IMR-90 (cell line): ENCODE results near the gene CDK5R2. TPM values are rescaled to one million over a fixed set of nuclear protein-coding genes. Genes with fewer than 3 reads are reported as not detected.

Experiments used
- ATAC-seq: fragments of 200-7000 bp; cut with Tn5 transposase; 2 replicates; pipeline ENCODE4 v1.9.1; 2020; ENCODE audit warnings: low read depth, mild to moderate bottlenecking, moderate library complexity
- BruUV-seq: library from RNA; stranded (reverse); fragments of 400-500 nt; replicated peaks from 2 replicates; lab custom pipeline; 2021; lab: Mats Ljungman, UMichigan
- CTCF ChIA-PET: fragments of 300-600 bp; formaldehyde crosslinking; extraction: SDS; loops from one replicate; lab custom pipeline; 2021; ENCODE audit warnings: antibody characterized with exemption; lab: Yijun Ruan, JAX
- POLR2A ChIA-PET: fragments of 300-600 bp; sonication (Branson Sonifier 250); formaldehyde crosslinking; loops from one replicate; lab custom pipeline; 2022; ENCODE audit warnings: antibody characterized with exemption; ENCODE audit not compliant: unreplicated experiment; lab: Charles Lee
- DNase-seq: peaks from one replicate; pipeline ENCODE4 v3.0.0; 2013
- H2AFZ ChIP-seq: replicated peaks from 2 replicates; pipeline ENCODE3; 2013; ENCODE audit warnings: low read length, mild to moderate bottlenecking; ENCODE audit not compliant: poor library complexity
- H2AK5ac ChIP-seq: 2 replicates; pipeline ENCODE4 v1.6.1; 2013; ENCODE audit warnings: low read depth, low read length, inconsistent platforms
- H2AK9ac ChIP-seq: replicated peaks from 2 replicates; pipeline ENCODE3; 2013; ENCODE audit warnings: mild to moderate bottlenecking, low read depth, low read length, moderate library complexity; ENCODE audit not compliant: poor library complexity
- H2BK120ac ChIP-seq: 2 replicates; pipeline ENCODE4 v1.6.1; 2013; ENCODE audit warnings: low read depth, low read length, inconsistent platforms
- H2BK15ac ChIP-seq: 3 replicates; pipeline ENCODE4 v1.6.1; 2013; ENCODE audit warnings: low read depth, low read length, inconsistent platforms
- H2BK20ac ChIP-seq: 2 replicates; pipeline ENCODE4 v1.6.1; 2013; ENCODE audit warnings: low read depth, mild to moderate bottlenecking, inconsistent platforms, low read length, moderate library complexity
- H2BK5ac ChIP-seq: 2 replicates; pipeline ENCODE4 v1.6.1; 2013; ENCODE audit warnings: mild to moderate bottlenecking, low read depth, low read length, inconsistent platforms; ENCODE audit not compliant: poor library complexity, severe bottlenecking
- H3K14ac ChIP-seq: replicated peaks from 2 replicates; pipeline ENCODE4 v1.6.1; 2013; ENCODE audit warnings: low read depth, low read length, inconsistent platforms
- H3K18ac ChIP-seq: 2 replicates; pipeline ENCODE4 v1.6.1; 2013; ENCODE audit warnings: low read depth, low read length, control low read depth
- H3K23ac ChIP-seq: 2 replicates; pipeline ENCODE4 v1.6.1; 2013; ENCODE audit warnings: low read depth, low read length, inconsistent platforms
- H3K27ac ChIP-seq: 2 replicates; pipeline ENCODE4 v1.5.1; 2013; ENCODE audit warnings: mild to moderate bottlenecking, control low read depth, low read length; ENCODE audit not compliant: insufficient read depth
- H3K27me3 ChIP-seq: 2 replicates; pipeline ENCODE4 v1.6.1; 2013; ENCODE audit warnings: low read length; ENCODE audit not compliant: control insufficient read depth, insufficient read depth
- H3K36me3 ChIP-seq: 2 replicates; pipeline ENCODE4 v1.6.1; 2013; ENCODE audit warnings: low read length, mixed read lengths; ENCODE audit not compliant: control insufficient read depth, insufficient read depth
- H3K4ac ChIP-seq: 2 replicates; pipeline ENCODE4 v1.6.1; 2013; ENCODE audit warnings: low read depth, low read length, inconsistent platforms
- H3K4me1 ChIP-seq: 2 replicates; pipeline ENCODE4 v1.6.1; 2013; ENCODE audit warnings: low read length, mixed read lengths; ENCODE audit not compliant: control insufficient read depth, insufficient read depth
- H3K4me2 ChIP-seq: 2 replicates; pipeline ENCODE4 v1.6.1; 2013; ENCODE audit warnings: low read depth, mild to moderate bottlenecking, control low read depth, low read length, moderate library complexity
- H3K4me3 ChIP-seq: 2 replicates; pipeline ENCODE4 v1.5.1; 2013; ENCODE audit warnings: low read depth, mild to moderate bottlenecking, control low read depth, low read length, moderate library complexity; ENCODE audit not compliant: insufficient read depth
- H3K56ac ChIP-seq: 2 replicates; pipeline ENCODE4 v1.6.1; 2013; ENCODE audit warnings: low read length, inconsistent platforms; ENCODE audit not compliant: insufficient read depth; ENCODE audit errors: extremely low read depth
- H3K79me1 ChIP-seq, 2 experiments: 2 replicates each; pipeline ENCODE4 v1.6.1; 2013; ENCODE audit warnings: low read length in 2 of 2, inconsistent platforms in 1 of 2, low read depth in 1 of 2
- H3K9ac ChIP-seq: 2 replicates; pipeline ENCODE4 v1.6.1; 2013; ENCODE audit warnings: low read depth, low read length, control low read depth
- H3K9me1 ChIP-seq: 2 replicates; pipeline ENCODE4 v1.6.1; 2013; ENCODE audit warnings: low read length, inconsistent platforms; ENCODE audit not compliant: insufficient read depth
- H3K9me3 ChIP-seq: 2 replicates; pipeline ENCODE4 v1.6.1; 2013; ENCODE audit warnings: low read length; ENCODE audit not compliant: control insufficient read depth, insufficient read depth
- H4K20me1 ChIP-seq: 2 replicates; pipeline ENCODE4 v1.6.1; 2013; ENCODE audit warnings: low read length, inconsistent platforms; ENCODE audit not compliant: insufficient read depth
- H4K5ac ChIP-seq: 2 replicates; pipeline ENCODE4 v1.6.1; 2013; ENCODE audit warnings: mild to moderate bottlenecking, low read depth, low read length, control low read depth
- H4K8ac ChIP-seq, 2 experiments: 2 replicates each; pipeline ENCODE4 v1.6.1; 2013; ENCODE audit warnings: low read depth in 2 of 2, low read length in 2 of 2, control low read depth in 1 of 2, inconsistent platforms in 1 of 2
- H4K91ac ChIP-seq: 2 replicates; pipeline ENCODE4 v1.6.1; 2013; ENCODE audit warnings: low read depth, low read length, inconsistent platforms; ENCODE audit not compliant: insufficient read depth
- BHLHE40 ChIP-seq: fragments of 150-350 bp; IDR thresholded peaks from 2 replicates; pipeline ENCODE4 v1.6.1; 2016; ENCODE audit warnings: mild to moderate bottlenecking, low read depth, low read length
- MAFK ChIP-seq: IDR thresholded peaks from 2 replicates; pipeline ENCODE4 v1.6.1; 2012; ENCODE audit warnings: low read depth, low read length, improper control_type of control experiment
- NFE2L2 ChIP-seq: fragments of 150-350 bp; IDR thresholded peaks from 2 replicates; pipeline ENCODE4 v1.6.1; 2016; ENCODE audit warnings: low read depth, mild to moderate bottlenecking, low read length
- RAD21 ChIP-seq: IDR thresholded peaks from 2 replicates; pipeline ENCODE4 v1.6.1; 2012; ENCODE audit warnings: low read length, improper control_type of control experiment
- RCOR1 ChIP-seq: IDR thresholded peaks from 2 replicates; pipeline ENCODE4 v1.6.1; 2012; ENCODE audit warnings: mild to moderate bottlenecking, low read length, improper control_type of control experiment; ENCODE audit not compliant: insufficient replicate concordance
- RFX5 ChIP-seq: IDR thresholded peaks from 2 replicates; pipeline ENCODE4 v1.8.0; 2012; ENCODE audit warnings: low read depth, mild to moderate bottlenecking, low read length, moderate library complexity
- WGBS, 2 experiments: methylation state at CpG; one replicate each; pipeline versions ENCODE4 v1.1.5 to v1.1.7; 2013; ENCODE audit warnings: missing lambda C conversion rate in 2 of 2; ENCODE audit not compliant: insufficient read length in 1 of 2; ENCODE audit errors: extremely low coverage in 2 of 2; 5-methylcytosine and 5-hydroxymethylcytosine counted together
- dilution Hi-C: fragments of 300-500 bp; cut with HindIII; formaldehyde crosslinking; loops from one replicate; pipeline ENCODE4 v1.14.3; 2018; ENCODE audit warnings: low sequenced_read_pairs; ENCODE audit not compliant: unreplicated experiment
- in situ Hi-C: fragments of 300-500 bp; cut with MboI; formaldehyde crosslinking; loops from 3 replicates; pipeline ENCODE4 v1.14.3; 2019; ENCODE audit warnings: low sequenced_read_pairs, inconsistent platforms, mixed read lengths
- intact Hi-C: fragments of 100-400 bp; cut with micrococcal nuclease; formaldehyde crosslinking; loops from 2 replicates; pipeline ENCODE4 v1.10.0; 2022
- polyA plus RNA-seq, 3 experiments: library from polyadenylated mRNA; depleted of rRNA; stranded (reverse); fragments of >200 nt; gene quantifications; 2 replicates each; pipeline ENCODE4 v1.2.3, GENCODE V29; 2012; ENCODE audit warnings: low replicate concordance in 1 of 3
- total RNA-seq: library from RNA; depleted of rRNA; stranded (reverse); fragments of >200 nt; gene quantifications from 2 replicates; pipeline ENCODE4 v1.2.3, GENCODE V29; 2012
- TF ChIP-seq, protein P1 (sequence below): fragments of 150-350 bp; IDR thresholded peaks from 2 replicates; pipeline ENCODE4 v1.6.1; 2016; ENCODE audit warnings: low read depth, mild to moderate bottlenecking, low read length, moderate library complexity, borderline replicate concordance

The CDK5R2 gene
- total and polyA plus RNA-seq, 2 of the 4 experiments (the other 2 are of a cell fraction), result not detected

- CTCF ChIA-PET, result no interaction called here
- ATAC-seq (no peak), DNase-seq (no peak)
- Histone ChIP-seq H4K20me1 (peaks cover 3% of the 10 kb centered on the region; the same call in 1 of the 2 replicates), H4K8ac (no peak overlapping the region), H3K56ac (no peak overlapping the region), H3K14ac (no peak overlapping the region), H4K5ac (no peak overlapping the region), H3K9ac (no peak overlapping the region), H3K4ac (no peak overlapping the region), H3K36me3 (no peaks in the 10 kb centered on the region), H3K4me2 (no peak overlapping the region), H4K91ac (no peak overlapping the region), H3K27ac (no peak overlapping the region), H3K9me3 (no peaks in the 10 kb centered on the region), H2AK9ac (no peak overlapping the region), H2AK5ac (no peak overlapping the region), H3K79me1 (no peaks in the 10 kb centered on the region), H3K4me1 (no peaks in the 10 kb centered on the region; the same call in 1 of the 2 replicates), H2BK20ac (no peak overlapping the region), H2AFZ (no peak overlapping the region), H3K23ac (no peak overlapping the region), H2BK120ac (no peak overlapping the region), H3K4me3 (no peak overlapping the region), H3K18ac (no peak overlapping the region), H2BK15ac (no peak overlapping the region), H3K27me3 (peaks cover 95% of the 10 kb centered on the region), H3K9me1 (peaks cover 3% of the 10 kb centered on the region; the same call in 1 of the 2 replicates), H2BK5ac (no peak overlapping the region)
- intact Hi-C loops, result no loop called here
- in situ Hi-C loops, result no loop called here
- POLR2A ChIA-PET, result no interaction called here
- no TSS peak for BruUV-seq
- WGBS, 2 experiments, result 17% methylated on average over 1 of the region's 2 CpGs; no CpG with 5 or more reads in 1 of the 2 experiments
- TF ChIP-seq, protein P1, sequence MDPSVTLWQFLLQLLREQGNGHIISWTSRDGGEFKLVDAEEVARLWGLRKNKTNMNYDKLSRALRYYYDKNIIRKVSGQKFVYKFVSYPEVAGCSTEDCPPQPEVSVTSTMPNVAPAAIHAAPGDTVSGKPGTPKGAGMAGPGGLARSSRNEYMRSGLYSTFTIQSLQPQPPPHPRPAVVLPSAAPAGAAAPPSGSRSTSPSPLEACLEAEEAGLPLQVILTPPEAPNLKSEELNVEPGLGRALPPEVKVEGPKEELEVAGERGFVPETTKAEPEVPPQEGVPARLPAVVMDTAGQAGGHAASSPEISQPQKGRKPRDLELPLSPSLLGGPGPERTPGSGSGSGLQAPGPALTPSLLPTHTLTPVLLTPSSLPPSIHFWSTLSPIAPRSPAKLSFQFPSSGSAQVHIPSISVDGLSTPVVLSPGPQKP, result no peak
- TF ChIP-seq RCOR1 (no peak), RAD21 (no peak), BHLHE40 (no peak), NFE2L2 (no peak), RFX5 (no peak), MAFK (no peak)
- dilution Hi-C loops, result no loop called here
Measured at GRCh38 chr2:218988650-218989049, 29.2 kb downstream of the CDK5R2 start.
